Ascending aorta (tissue), 2 donors: ENCODE data around the gene KRT85. TPM values are rescaled to one million over a fixed set of nuclear protein-coding genes. Genes with fewer than 3 reads are reported as not detected.
"Not testable (repeated sequence)": the region's sequence is repeated elsewhere in the genome, so short reads cannot be mapped to it uniquely, and the experiment has no call there.

Experiments
- DNase-seq, 2 donors: peaks; one replicate each; pipeline ENCODE4 v3.0.0-alpha.2; 2019; ENCODE audit warnings: low spot score in 2 of 2
- H3K27ac ChIP-seq, 2 donors: fragments of 200-600 bp; sonication (generic); one replicate each; pipeline ENCODE4 v1.5.1; 2016 to 2017; ENCODE audit warnings: mild to moderate bottlenecking in 1 of 2
- H3K27me3 ChIP-seq: fragments of 200-600 bp; sonication (generic); one replicate; pipeline ENCODE4 v1.5.1; 2017
- H3K36me3 ChIP-seq, 2 donors: fragments of 200-600 bp; sonication (generic); one replicate each; pipeline ENCODE4 v1.5.1; 2016
- H3K4me1 ChIP-seq, 2 donors: fragments of 200-600 bp; sonication (generic); one replicate each; pipeline ENCODE4 v1.5.1; 2016 to 2017; ENCODE audit warnings: mild to moderate bottlenecking in 1 of 2
- H3K4me3 ChIP-seq, 2 donors: fragments of 200-600 bp; sonication (generic); one replicate each; pipeline ENCODE4 v1.5.1; 2016 to 2017; ENCODE audit warnings: mild to moderate bottlenecking in 1 of 2
- H3K9me3 ChIP-seq, 2 donors: fragments of 200-600 bp; sonication (generic); one replicate each; pipeline ENCODE4 v1.5.1; 2016
- intact Hi-C: fragments of 100-400 bp; cut with DNase I; formaldehyde crosslinking; loops from one replicate; pipeline ENCODE4 v1.15.1; 2023
- total RNA-seq: library from RNA; depleted of rRNA; stranded (reverse); fragments of >200 nt; gene quantifications from one replicate; pipeline ENCODE4 v1.1.0, GENCODE V29; 2016
- TF ChIP-seq, protein P1 (sequence below), 3 experiments: fragments of 200-600 bp in 2 of 3; fragments of 450-650 bp in 1 of 3; sonication (generic) in 2 of 3; IDR thresholded peaks; one replicate each; pipeline ENCODE4 v1.5.1; 2016 to 2019; ENCODE audit warnings: antibody characterized with exemption in 3 of 3, mild to moderate bottlenecking in 1 of 3, moderate library complexity in 1 of 3

Gene KRT85
- total RNA-seq, 1 donor from 2014 or later, result not detected

DNA sequence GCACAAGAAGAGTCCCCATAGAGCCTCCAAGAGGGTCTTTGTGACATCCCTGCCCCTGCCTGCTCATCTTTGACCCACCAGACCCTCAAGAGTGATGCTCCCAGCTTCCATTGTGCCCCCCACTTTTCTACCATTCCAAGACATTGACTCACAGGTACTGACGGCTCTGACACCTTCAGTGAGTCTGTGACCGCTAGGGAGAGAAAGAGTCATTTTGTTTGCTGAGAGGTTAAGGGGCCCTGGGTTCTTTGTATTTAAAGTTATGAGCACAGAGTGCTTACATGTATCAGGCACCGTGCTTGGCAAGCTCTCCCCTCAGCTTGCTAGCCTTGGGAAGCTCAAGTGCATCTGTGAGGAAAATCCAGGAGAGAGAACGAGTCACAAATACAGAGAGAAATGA lies 45.9 kb upstream of the KRT85 start:
- H3K9me3 ChIP-seq, result no peaks in the 10 kb centered on the region
- H3K4me1 ChIP-seq, result no peaks in the 10 kb centered on the region
- no peak overlapping the region for H3K4me3 ChIP-seq
- TF ChIP-seq, protein P1, sequence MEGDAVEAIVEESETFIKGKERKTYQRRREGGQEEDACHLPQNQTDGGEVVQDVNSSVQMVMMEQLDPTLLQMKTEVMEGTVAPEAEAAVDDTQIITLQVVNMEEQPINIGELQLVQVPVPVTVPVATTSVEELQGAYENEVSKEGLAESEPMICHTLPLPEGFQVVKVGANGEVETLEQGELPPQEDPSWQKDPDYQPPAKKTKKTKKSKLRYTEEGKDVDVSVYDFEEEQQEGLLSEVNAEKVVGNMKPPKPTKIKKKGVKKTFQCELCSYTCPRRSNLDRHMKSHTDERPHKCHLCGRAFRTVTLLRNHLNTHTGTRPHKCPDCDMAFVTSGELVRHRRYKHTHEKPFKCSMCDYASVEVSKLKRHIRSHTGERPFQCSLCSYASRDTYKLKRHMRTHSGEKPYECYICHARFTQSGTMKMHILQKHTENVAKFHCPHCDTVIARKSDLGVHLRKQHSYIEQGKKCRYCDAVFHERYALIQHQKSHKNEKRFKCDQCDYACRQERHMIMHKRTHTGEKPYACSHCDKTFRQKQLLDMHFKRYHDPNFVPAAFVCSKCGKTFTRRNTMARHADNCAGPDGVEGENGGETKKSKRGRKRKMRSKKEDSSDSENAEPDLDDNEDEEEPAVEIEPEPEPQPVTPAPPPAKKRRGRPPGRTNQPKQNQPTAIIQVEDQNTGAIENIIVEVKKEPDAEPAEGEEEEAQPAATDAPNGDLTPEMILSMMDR (IDR thresholded peaks at IDR 0.05), result no peak
- H3K36me3 ChIP-seq, result no peaks in the 10 kb centered on the region
- H3K27me3 ChIP-seq, result no peaks in the 10 kb centered on the region
- DNase-seq, result no peak
- intact Hi-C loops, result no loop called here
- no peak overlapping the region for H3K27ac ChIP-seq

DNA sequence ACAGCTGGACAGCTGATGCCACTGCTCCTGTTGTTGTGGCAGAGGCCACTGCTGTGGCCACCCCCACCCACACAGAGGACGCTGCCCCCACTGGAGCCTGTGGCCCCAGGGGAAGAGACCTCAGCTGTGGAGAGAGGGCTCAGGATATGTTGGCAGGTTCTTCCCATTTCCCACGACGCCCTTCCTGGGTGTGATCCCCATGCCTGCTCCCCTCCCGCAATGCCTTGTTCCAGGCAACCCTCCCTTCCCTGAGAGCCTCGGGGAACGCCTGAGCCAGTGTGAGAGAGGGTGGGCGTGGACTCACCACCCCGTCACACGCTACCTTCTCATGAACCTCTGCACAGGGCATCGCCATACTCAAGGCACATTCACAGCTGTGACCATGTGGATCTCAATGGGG lies 44.5 kb upstream of the KRT85 start:
- no peak overlapping the region for H3K27ac ChIP-seq
- no peaks in the 10 kb centered on the region for H3K36me3 ChIP-seq
- intact Hi-C loops, result no loop called here
- no peak overlapping the region for H3K4me3 ChIP-seq
- DNase-seq, result no peak
- TF ChIP-seq, protein P1 (IDR thresholded peaks at IDR 0.05), result no peak
- H3K9me3 ChIP-seq, result no peaks in the 10 kb centered on the region
- H3K4me1 ChIP-seq, result no peaks in the 10 kb centered on the region
- H3K27me3 ChIP-seq, result no peaks in the 10 kb centered on the region

DNA sequence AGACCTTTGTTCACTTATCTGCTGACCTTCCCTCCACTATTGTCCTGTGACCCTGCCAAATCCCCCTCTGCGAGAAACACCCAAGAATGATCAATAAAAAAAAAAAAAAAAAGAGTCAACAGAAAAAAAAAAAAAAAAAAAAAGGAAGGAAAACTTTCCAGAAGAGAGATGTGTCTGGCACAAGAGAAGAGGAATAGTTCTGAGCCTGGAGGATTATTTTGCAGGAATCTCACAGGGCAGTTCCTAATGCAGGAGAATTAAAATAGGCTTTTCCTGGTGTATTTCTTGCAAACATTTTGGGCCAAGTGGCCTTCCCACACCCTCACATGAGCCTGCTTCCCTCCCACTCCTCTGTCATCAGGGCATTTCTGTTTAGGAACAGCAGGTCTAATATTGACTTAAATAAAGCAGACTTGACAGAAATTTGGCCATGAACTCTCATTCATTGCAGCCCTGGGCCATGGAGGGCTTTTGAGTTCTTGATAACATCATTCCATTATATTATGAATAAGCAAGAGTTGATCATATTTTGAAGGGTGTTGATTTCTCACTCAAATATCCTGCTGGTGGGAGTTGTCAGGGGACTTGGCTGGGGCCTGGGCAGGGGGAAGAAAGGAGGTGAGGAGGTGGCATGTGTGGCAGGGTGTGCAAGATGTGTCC lies 43.4 kb upstream of the KRT85 start:
- H3K9me3 ChIP-seq, intact Hi-C loops, DNase-seq, H3K4me3 ChIP-seq, H3K4me1 ChIP-seq, H3K27me3 ChIP-seq, H3K36me3 ChIP-seq, H3K27ac ChIP-seq: not testable (repeated sequence)

DNA sequence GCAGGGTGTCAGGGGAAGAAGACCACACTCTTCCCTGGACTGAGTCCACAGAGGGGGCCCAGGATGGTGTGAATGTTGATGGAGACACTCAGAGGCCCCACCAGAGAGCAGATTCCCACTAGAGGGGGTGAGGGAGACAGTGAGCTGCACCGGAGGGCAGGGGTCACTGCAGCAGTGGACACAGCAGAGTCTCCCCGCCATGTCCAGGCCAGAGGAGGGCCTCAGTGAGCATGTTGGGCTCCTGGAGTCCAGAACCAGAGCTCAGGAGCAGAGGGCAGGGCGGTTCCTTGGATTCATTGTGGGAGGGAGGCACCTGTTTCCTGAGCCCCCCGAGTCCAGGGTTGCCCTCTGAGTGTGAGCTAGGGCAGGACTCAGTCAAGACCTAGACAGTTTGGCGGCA lies 40.6 kb upstream of the KRT85 start:
- no peaks in the 10 kb centered on the region for H3K4me1 ChIP-seq
- no peak for DNase-seq
- no peak overlapping the region for H3K4me3 ChIP-seq
- no peak overlapping the region for H3K27ac ChIP-seq
- intact Hi-C loops, result no loop called here
- TF ChIP-seq, protein P1 (IDR thresholded peaks at IDR 0.05), result no peak
- H3K27me3 ChIP-seq, result no peaks in the 10 kb centered on the region
- no peaks in the 10 kb centered on the region for H3K9me3 ChIP-seq
- H3K36me3 ChIP-seq, result no peaks in the 10 kb centered on the region

DNA sequence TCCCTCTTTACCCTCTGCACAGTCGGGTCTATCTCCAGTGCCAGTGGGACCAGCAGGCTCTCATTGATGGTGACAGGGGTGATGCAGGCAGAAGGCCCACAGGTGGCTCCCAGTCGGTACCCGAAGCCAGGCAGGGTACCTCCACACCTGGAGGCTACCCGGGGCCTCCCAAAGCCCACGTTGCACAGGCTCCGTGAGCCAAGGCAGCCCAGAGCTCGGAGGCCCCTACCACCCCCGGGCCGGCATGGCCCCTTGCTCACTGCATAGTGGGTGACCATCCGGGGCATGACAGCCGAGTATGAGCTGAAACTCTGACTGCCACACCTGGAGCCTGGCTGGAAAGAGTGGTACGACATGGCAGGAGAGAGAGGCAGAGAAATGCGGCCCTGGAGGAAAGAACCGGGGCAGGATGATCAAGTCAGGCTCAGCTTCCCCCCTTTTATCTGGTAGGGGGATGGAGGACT lies 38.7 kb upstream of the KRT85 start, which contains the start of gene KRT82:
TSS of gene KRT82 (minus strand) at position 414 of the 464 bp plus-strand sequence. CDS start at position 356, 58 bp downstream.
- no peak within 1 kb of the TSS for H3K27ac ChIP-seq
- intact Hi-C loops, result no loop called here
- no peak within 1 kb of the TSS for H3K4me3 ChIP-seq
- no peaks in the 10 kb centered on the region for H3K4me1 ChIP-seq
- H3K9me3 ChIP-seq, result no peaks in the 10 kb centered on the region
- TF ChIP-seq, protein P1 (IDR thresholded peaks at IDR 0.05), result no peak
- no peak for DNase-seq
- H3K36me3 ChIP-seq, result no peaks in the 10 kb centered on the region
- H3K27me3 ChIP-seq, result no peaks in the 10 kb centered on the region

DNA sequence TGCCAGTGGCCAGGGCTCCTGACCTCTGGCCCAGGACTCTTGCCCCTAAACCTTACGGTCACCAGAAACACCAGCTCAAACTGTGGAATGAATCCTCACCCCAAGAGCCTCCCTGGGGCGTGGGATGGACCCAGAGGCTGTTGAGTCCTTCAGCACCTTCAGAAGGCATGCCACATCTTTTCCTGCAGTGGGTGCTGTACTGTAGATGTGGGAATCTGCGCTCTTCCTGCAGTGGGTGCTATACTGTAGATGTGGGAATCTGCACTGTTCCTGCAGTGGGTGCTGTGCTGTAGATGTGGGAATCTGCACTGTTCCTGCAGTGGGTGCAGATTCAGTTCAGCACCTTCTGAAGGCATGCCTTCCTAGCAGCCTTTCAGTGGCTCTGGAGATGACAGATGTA lies 37.7 kb upstream of the KRT85 start:
- Histone ChIP-seq H3K36me3 (no peaks in the 10 kb centered on the region), H3K27ac (no peak overlapping the region), H3K4me3 (no peak overlapping the region), H3K4me1 (no peaks in the 10 kb centered on the region), H3K27me3 (no peaks in the 10 kb centered on the region), H3K9me3 (no peaks in the 10 kb centered on the region)
- no peak for DNase-seq
- TF ChIP-seq, protein P1 (IDR thresholded peaks at IDR 0.05), result no peak
- intact Hi-C loops, result no loop called here
